Erythroblast (primary cell): ENCODE measurements around the gene BMPR2.
"Not testable (repeated sequence)": the region's sequence is repeated elsewhere in the genome, so short reads cannot be mapped to it uniquely, and the experiment has no call there.

ENCODE experiments used
- DNase-seq, 2 experiments: peaks; one replicate each; lab custom pipeline; 2025; lab: John Stamatoyannopoulos, UW
- GATA1 ChIP-seq: IDR thresholded peaks from 2 replicates; pipeline ENCODE4 v1.6.1; 2011; ENCODE audit warnings: low read depth, mild to moderate bottlenecking, control low read depth, low read length, moderate library complexity
- POLR2A ChIP-seq: IDR thresholded peaks from 2 replicates; pipeline ENCODE4 v1.6.1; 2011; ENCODE audit warnings: mild to moderate bottlenecking, low read length

The BMPR2 gene

DNA sequence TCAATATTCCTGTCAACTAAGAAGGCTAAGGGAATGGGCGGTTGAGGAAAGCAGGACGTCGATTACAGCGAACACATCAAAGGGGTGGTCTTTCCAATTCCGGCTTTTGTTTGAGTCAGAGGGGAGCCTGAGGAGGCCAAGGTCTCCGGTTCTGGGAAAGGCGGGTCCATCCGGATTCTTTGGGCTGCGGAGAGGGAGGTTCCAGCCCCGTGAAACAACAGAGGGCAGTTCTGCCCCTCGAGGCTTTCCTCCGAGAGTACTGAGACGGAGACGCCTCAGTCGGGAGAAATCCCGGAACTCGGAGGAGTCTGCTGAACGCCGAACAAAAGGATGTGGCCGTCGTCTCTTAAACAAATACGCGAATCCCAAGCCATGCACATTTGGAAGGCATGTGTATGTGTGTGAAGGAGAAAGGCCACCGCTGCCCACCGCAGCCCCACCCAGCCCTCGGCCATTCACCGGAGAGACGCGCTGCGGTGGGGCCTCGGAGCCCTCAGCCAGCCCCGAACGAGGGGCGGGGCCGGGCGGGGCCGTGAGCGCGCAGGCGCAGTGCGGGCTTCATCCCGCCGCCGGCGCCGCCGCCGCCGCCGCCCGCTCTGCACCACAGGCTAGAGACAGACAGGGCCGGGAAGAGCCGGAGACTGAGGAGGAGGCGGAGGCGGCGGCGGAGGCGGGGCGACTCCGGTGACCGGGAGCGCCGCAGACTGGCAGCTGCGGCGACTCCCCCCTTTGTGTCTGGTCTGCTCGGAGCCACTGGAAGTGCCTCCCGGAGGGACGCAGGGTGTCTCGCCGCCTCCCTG lies at the start of gene BMPR2:
BMPR2 (plus strand) TSS at position 719 of the 800 bp plus-strand sequence. CDS start 1,148 bp downstream, outside the sequence.
- TF ChIP-seq POLR2A (peak; percentile 69), GATA1 (no peak)
- DNase-seq, result peak; percentile 90 to 94

- TF ChIP-seq GATA1, result no peak
- TF ChIP-seq POLR2A, result no peak
- no peak for DNase-seq
Observed at GRCh38 chr2:202327858-202328257, 48.3 kb upstream of the BMPR2 start.

GRCh38 chr2:202335791-202336467 lies 40.2 kb upstream of the BMPR2 start:
- TF ChIP-seq POLR2A, result no peak
- DNase-seq, result no peak

DNA sequence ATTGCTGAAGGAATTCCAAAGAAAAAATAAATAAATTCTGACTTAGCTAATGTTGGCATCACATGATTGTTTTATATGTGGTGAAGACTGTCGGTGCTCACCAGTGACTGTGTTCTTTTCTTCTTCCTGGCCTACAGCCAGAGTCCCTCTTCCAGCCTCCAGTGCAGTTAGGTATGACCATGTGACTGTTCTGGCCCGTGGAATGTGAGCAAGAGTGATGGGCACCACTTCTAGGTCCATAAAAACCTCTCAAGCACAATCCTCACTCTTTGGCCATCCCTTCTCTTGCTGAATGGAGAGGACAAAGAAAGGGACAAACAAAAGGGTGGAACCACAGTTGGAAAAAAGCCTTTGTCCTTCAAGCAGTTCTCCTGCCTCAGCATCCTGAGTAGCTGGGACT lies 39.0 kb upstream of the BMPR2 start:
- DNase-seq, result peak in 1 of 2 experiments; percentile 7
- no peak for TF ChIP-seq GATA1
- TF ChIP-seq POLR2A, result no peak

GRCh38 chr2:202337706-202338346 lies 38.3 kb upstream of the BMPR2 start:
- no peak for TF ChIP-seq GATA1
- TF ChIP-seq POLR2A, result no peak
- DNase-seq, result peak in 1 of 2 experiments; percentile 48

GRCh38 chr2:202339071-202339870 lies 36.9 kb upstream of the BMPR2 start:
- TF ChIP-seq POLR2A (no peak), GATA1 (no peak)
- DNase-seq, result no peak

GRCh38 chr2:202344178-202344577 lies 31.9 kb upstream of the BMPR2 start:
- TF ChIP-seq GATA1, result no peak
- no peak for TF ChIP-seq POLR2A
- DNase-seq, result no peak

GRCh38 chr2:202346180-202346579 lies 29.9 kb upstream of the BMPR2 start:
- no peak for TF ChIP-seq GATA1
- no peak for TF ChIP-seq POLR2A
- DNase-seq, result no peak

GRCh38 chr2:202353430-202353829 lies 22.7 kb upstream of the BMPR2 start:
- DNase-seq, result no peak
- no peak for TF ChIP-seq GATA1
- TF ChIP-seq POLR2A, result no peak

DNA sequence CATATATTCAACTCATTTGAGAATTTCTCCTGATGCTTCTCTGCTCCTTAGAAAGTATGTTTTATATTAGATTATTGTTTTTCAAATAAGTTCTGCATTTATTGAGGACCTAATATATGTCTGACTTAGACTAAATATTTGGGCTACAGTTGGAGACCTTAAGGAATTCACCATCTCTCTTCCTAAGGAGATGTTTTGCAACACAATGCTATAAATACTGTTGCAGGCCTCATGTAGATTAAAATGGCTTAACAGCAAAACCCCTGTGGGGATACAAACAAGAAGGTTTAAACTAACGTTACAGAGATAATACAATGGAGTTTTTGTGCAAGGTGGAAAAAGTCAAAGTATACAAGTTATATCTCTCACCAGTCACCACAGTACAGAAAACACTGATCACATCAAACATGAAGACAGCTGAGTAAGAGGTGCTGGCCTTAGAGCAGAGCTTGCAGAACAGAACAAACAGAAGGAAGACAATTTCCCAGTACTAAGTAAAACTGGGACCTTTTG lies 20.1 kb upstream of the BMPR2 start:
- TF ChIP-seq POLR2A (no peak), GATA1 (no peak)
- no peak for DNase-seq

GRCh38 chr2:202358924-202359323 lies 17.2 kb upstream of the BMPR2 start:
- not testable (repeated sequence) for DNase-seq

GRCh38 chr2:202360646-202361045 lies 15.5 kb upstream of the BMPR2 start:
- DNase-seq, result no peak
- no peak for TF ChIP-seq POLR2A
- no peak for TF ChIP-seq GATA1

DNA sequence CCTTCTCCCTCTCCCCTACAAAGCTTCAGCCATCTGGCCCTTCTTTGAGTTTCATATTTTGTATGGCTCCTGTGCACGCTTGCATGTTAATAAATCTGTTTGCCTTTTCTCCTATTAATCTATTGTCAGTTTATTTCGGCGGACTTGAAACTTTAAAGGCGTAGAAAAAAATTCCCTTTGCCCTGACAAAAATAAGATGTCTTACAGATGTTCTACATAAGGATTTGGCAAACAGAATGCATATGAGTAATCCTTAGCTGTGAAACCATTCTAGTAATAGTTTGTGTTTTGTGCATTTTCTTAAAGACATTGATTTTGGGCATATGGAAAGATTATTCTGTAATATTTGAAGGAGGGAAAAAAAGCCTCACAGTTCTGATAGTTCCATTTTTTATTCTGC lies 15.0 kb upstream of the BMPR2 start:
- DNase-seq, result no peak

DNA sequence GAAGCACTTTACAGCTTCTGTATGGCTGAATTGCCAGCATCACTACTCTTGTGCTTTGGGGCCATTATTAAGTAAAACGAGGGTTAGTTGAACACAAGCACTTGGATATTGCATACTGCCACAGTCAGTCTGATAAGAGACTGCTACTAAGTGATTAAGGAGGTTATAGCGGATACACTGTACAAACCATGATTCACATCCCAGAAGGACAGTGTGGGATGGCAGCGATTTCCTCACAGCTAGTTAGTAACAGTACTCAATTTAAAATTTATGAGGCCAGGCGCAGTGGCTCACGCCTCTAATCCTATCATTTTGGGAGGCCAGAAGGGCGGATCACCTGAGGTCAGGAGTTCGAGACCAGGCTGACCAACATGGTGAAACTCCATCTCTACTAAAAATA lies 2.6 kb upstream of the BMPR2 start:
- no peak for TF ChIP-seq GATA1
- no peak for DNase-seq

More for the DNA sequence above, 15.0 kb upstream of the BMPR2 start:
- TF ChIP-seq GATA1 (no peak), POLR2A (no peak)

- not testable (repeated sequence) for DNase-seq
Observed at GRCh38 chr2:202374383-202374782, 1.7 kb upstream of the BMPR2 start.
